ENCODE data around the gene ARHGAP31.

Gene ARHGAP31

GRCh38 chr3:119469418-119470189 is 175.4 kb downstream of the ARHGAP31 start:
- peak overlapping the region; percentile 83 for H3K4me3 ChIP-seq (ENCODE audit: low read depth, low read length)
- no peak for DNase-seq (ENCODE audit: low read depth)

Measured in skeletal muscle cell (primary cell).